Cardiac fibroblast (primary cell): ENCODE data around the gene AIG1.
A peak's percentile ranks its signal among the peaks of the same experiment; 100 is the strongest.
"Not testable (repeated sequence)": the region's sequence is repeated elsewhere in the genome, so short reads cannot be mapped to it uniquely, and the experiment has no call there.

Source experiments
- DNase-seq, 2 donors: peaks; one replicate each; pipeline versions ENCODE4 v3.0.0 to v3.0.0-alpha.2; 2010; ENCODE audit warnings: low read depth in 2 of 2
- H3K4me3 ChIP-seq, 2 donors: replicated peaks in 1 of 2; 1 replicate in 1 of 2; 2 replicates in 1 of 2; pipeline ENCODE4 v1.5.1; 2011; ENCODE audit warnings: low read depth in 2 of 2, low read length in 2 of 2, mild to moderate bottlenecking in 2 of 2, moderate library complexity in 1 of 2
- TF ChIP-seq, protein P1 (sequence below): IDR thresholded peaks from one replicate; pipeline ENCODE4 v1.5.1; 2011; ENCODE audit warnings: low read depth, mild to moderate bottlenecking, low read length, inconsistent platforms

Gene AIG1

DNA sequence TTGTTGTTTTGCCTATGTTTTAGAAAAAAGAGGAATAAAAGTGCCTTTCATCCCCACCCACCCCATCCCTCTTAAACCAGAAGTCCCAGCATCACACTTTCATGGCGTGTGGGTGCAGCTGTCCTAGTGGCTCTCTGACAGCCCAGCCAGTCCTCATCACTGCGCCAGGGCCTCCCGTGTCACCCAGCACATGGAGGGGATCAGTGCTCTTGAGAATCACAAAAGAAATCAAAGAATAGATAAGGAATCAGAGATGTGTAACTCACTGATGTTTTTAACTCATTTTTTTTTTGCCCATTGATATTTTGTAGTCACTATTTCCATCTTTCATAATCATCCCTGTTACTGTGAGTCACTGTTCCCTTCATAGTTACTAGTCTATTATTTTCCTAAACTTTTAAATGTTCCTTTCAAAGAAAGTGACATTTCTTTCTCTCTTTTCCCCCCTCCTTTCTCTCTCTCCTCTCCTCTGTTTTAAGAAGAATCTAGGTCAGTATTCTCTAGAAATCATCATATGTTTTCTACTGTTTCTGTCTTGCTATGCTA lies 78.6 kb downstream of the AIG1 start:
- no peak overlapping the region for H3K4me3 ChIP-seq
- peak in 1 of 2 donors; percentile 48 for DNase-seq
- TF ChIP-seq, protein P1, sequence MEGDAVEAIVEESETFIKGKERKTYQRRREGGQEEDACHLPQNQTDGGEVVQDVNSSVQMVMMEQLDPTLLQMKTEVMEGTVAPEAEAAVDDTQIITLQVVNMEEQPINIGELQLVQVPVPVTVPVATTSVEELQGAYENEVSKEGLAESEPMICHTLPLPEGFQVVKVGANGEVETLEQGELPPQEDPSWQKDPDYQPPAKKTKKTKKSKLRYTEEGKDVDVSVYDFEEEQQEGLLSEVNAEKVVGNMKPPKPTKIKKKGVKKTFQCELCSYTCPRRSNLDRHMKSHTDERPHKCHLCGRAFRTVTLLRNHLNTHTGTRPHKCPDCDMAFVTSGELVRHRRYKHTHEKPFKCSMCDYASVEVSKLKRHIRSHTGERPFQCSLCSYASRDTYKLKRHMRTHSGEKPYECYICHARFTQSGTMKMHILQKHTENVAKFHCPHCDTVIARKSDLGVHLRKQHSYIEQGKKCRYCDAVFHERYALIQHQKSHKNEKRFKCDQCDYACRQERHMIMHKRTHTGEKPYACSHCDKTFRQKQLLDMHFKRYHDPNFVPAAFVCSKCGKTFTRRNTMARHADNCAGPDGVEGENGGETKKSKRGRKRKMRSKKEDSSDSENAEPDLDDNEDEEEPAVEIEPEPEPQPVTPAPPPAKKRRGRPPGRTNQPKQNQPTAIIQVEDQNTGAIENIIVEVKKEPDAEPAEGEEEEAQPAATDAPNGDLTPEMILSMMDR = no peak

DNA sequence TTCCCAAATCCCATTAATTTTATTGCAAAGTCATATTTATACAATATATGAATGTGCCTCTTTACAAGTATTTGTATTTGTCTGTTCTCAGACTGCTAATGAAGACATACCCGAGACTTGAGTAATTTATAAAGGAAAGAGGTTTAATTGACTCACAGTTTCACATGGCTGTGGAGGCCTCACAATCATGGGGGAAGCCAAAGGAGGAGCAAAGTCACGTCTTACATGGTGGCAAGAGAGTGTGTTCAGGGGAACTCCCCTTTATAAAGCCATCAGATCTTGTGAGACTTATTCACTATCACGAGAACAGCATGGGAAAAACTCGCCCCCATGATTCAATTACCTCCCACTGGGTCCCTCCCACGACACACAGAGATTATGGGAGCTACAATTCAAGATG lies 79.2 kb downstream of the AIG1 start:
- peak in 1 of 2 donors; percentile 37 for DNase-seq
- H3K4me3 ChIP-seq = not testable (repeated sequence)

- DNase-seq = no peak
- TF ChIP-seq, protein P1 = no peak
- no peak overlapping the region for H3K4me3 ChIP-seq
Observed at GRCh38 chr6:143140767-143141166, 80.1 kb downstream of the AIG1 start.

GRCh38 chr6:143141442-143141841 lies 80.8 kb downstream of the AIG1 start:
- no peak for DNase-seq
- no peak overlapping the region for H3K4me3 ChIP-seq
- TF ChIP-seq, protein P1 = no peak

DNA sequence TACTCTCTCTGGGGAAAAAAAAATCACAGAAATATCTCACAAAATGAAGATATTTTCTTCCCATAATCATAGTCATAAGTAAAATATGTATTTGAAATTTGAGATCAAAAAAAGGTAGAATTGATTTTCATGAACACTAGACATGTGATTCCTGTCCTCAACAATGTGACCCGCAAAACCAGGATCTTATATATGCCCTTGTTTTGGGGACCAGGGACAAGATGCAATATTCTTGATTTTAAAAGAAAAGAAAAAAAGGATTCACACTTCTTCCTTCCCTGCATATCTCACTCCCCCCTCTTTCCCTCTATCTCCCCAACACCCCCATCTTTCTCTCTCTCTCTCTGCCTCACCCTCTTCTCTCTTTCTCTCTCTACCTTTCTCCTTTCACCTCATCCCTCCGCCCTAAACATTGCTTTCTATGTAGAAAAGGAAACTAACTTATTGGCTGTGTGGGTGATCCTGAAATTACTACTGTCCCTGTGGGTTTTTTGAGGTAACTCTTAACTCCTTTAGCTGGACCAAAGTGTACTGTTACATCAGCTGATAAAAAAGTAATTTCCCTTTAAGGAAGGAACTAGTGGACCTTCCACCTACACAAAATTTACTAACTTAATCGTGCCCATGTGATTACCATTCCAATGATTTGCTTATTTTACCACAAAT lies 85.6 kb downstream of the AIG1 start:
- TF ChIP-seq, protein P1 = no peak
- no peak for DNase-seq

DNA sequence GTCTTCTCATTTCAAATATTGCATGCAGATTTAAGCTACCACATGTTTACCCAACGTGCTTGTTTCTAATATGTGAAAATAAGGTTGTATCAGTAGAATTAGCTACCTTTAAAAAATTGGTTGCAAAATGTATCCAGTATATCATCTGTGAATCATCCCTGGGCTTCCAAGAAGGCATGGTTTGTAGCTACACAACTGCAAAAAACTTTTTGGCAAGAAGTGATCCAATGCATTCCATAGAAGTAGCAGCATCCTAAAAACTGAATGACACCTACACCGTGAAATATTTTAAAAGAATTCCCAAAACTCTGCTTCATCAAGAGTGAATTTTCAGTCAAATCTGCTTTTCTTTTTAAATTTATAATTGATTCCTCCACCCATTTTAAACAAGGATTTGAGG lies 89.1 kb downstream of the AIG1 start:
- TF ChIP-seq, protein P1 = no peak
- H3K4me3 ChIP-seq = no peak overlapping the region
- DNase-seq = peak; percentile 6 to 59

More for the DNA sequence above, 85.6 kb downstream of the AIG1 start:
- H3K4me3 ChIP-seq = no peak overlapping the region

GRCh38 chr6:143150281-143150680 lies 89.6 kb downstream of the AIG1 start:
- TF ChIP-seq, protein P1 = no peak
- peak in 1 of 2 donors; percentile 22 for DNase-seq

More at GRCh38 chr6:143150281-143150680, 89.6 kb downstream of the AIG1 start:
- H3K4me3 ChIP-seq = no peak overlapping the region
